IPS DF 6.9 (cell line): Measurements from ENCODE around the gene NAV3.

ENCODE experiments used
- DNase-seq: peaks from one replicate; pipeline ENCODE4 v3.0.0-alpha.2; 2013; ENCODE audit warnings: low read depth, low spot score
- H3K27ac ChIP-seq: one replicate; pipeline ENCODE4 v1.5.1; 2013; ENCODE audit warnings: low read length, control low read depth
- H3K27me3 ChIP-seq: 2 replicates; pipeline ENCODE4 v1.6.1; 2013; ENCODE audit warnings: mild to moderate bottlenecking, low read length; ENCODE audit not compliant: control insufficient read depth, insufficient read depth
- H3K36me3 ChIP-seq: 2 replicates; pipeline ENCODE4 v1.6.1; 2013; ENCODE audit warnings: low read length; ENCODE audit not compliant: control insufficient read depth, insufficient read depth
- H3K4me1 ChIP-seq: 2 replicates; pipeline ENCODE4 v1.6.1; 2013; ENCODE audit warnings: low read length; ENCODE audit not compliant: control insufficient read depth, insufficient read depth
- H3K4me3 ChIP-seq: 2 replicates; pipeline ENCODE4 v1.5.1; 2013; ENCODE audit warnings: mild to moderate bottlenecking, low read length
- H3K9me3 ChIP-seq: 2 replicates; pipeline ENCODE4 v1.6.1; 2013; ENCODE audit warnings: low read length, inconsistent platforms; ENCODE audit not compliant: control insufficient read depth, insufficient read depth
- WGBS: extraction: QIAGEN DNeasy Blood & Tissue Kit; methylation state at CpG from one replicate; pipeline ENCODE4 v1.1.7; 2013; ENCODE audit warnings: mixed read lengths, missing lambda C conversion rate; ENCODE audit not compliant: insufficient read length, insufficient coverage; 5-methylcytosine and 5-hydroxymethylcytosine counted together

Gene NAV3

DNA sequence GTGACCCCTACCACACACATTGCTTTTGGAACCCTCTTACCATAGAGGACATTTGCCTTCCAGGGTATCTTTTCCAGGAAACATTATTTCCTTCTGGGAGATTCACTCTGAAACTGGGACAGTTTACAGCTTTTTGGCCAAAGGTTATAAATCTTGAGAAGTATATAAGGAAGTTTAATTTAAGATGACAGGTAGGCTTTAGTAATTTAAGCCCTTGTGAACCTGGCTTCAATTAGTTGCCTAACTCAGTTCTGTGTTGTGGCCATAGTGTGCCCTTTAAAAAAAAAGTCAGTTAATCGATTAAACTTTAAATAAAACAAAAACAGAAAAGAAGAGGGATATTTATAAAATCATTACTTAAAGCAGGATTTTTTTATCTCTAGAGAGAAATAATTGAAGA lies 142.9 kb downstream of the NAV3 start:
- no CpG with 5 or more reads among the region's 1 CpG for WGBS
- Histone ChIP-seq H3K9me3 (no peaks in the 10 kb centered on the region), H3K36me3 (no peaks in the 10 kb centered on the region), H3K4me1 (no peaks in the 10 kb centered on the region), H3K4me3 (no peak overlapping the region), H3K27me3 (no peaks in the 10 kb centered on the region), H3K27ac (no peak overlapping the region)
- DNase-seq = no peak

- Histone ChIP-seq H3K36me3 (no peaks in the 10 kb centered on the region), H3K4me1 (no peaks in the 10 kb centered on the region), H3K9me3 (no peaks in the 10 kb centered on the region), H3K27ac (no peak overlapping the region), H3K4me3 (no peak overlapping the region), H3K27me3 (no peaks in the 10 kb centered on the region)
- no CpG with 5 or more reads among the region's 2 CpGs for WGBS
- DNase-seq = no peak
Observed at GRCh38 chr12:77974645-77975044, 144.0 kb downstream of the NAV3 start.

DNA sequence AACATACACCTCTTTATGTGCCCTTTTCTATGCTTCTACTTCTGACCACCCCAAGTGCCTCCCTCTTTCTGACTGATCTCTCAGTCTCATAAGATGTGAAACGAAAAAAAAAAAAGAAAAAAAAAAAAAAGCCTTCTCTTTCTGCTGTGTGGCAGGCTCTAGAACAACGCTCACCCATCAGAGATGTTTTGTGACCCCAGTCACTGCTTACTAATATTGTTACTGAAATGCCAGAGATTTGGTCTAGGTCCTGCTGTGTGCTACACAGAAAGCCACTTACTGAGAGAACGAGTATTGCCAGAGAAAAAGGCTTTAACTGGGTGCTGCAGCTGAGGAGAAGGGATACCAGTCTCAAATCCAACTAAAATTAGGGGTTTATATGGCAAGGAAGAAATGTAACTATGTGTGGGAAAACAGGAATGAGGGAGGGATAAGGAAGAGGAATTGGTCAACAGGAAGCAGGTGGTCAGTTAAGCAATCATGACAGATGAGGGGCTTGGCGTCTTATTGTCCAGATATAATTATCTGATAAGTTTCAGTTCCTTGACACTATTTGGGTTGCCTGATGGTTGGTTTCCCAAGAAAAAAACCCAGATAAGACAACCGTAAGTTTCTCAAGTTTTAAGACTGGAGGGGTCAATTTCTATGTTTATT lies 149.0 kb downstream of the NAV3 start:
- no peak for DNase-seq
- no CpG with 5 or more reads among the region's 5 CpGs for WGBS
- Histone ChIP-seq H3K4me3 (no peak overlapping the region), H3K4me1 (no peaks in the 10 kb centered on the region), H3K27me3 (no peaks in the 10 kb centered on the region), H3K27ac (no peak overlapping the region), H3K36me3 (no peaks in the 10 kb centered on the region), H3K9me3 (no peaks in the 10 kb centered on the region)

DNA sequence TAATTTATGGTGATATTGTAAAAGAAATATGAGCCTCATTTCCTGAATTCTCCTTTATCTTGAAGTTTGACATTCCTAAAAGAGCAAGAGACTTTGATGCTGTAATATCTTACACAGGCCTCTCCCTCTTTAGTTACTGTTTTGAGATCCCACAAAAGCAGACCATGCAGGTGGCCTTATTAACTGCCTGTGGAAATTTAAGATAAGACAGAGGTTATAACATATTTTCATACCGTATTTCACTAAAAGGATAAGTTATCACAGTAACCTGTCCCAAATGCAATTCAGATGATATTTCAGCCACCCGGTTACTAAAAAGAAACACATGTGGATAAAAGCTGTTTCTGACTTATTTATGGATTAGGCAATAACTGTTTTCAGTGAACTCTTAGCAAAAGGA lies 150.1 kb downstream of the NAV3 start:
- no peaks in the 10 kb centered on the region for H3K4me1 ChIP-seq
- no peaks in the 10 kb centered on the region for H3K9me3 ChIP-seq
- H3K36me3 ChIP-seq = no peaks in the 10 kb centered on the region
- no peak overlapping the region for H3K4me3 ChIP-seq
- no CpG with 5 or more reads among the region's 2 CpGs for WGBS
- H3K27ac ChIP-seq = no peak overlapping the region
- DNase-seq = no peak
- H3K27me3 ChIP-seq = no peaks in the 10 kb centered on the region

DNA sequence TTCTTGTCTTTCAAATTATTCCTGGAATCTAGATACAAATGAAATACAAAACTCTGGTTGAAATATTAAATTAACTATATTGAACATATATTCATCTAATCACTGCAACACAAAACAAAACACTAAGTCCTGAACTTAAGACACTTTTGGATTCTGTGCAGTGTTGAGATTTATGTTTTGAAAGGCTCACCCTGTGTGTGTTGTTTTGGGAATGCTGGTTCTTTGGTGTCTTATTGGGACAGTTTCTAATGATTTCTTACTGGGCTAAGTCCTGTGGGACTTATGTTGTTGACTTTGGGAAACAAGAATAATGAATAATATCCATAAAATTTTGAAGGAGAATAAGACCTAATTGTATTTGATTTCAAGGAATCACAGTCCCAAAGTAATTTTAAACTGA lies 153.2 kb downstream of the NAV3 start:
- H3K27ac ChIP-seq = no peak overlapping the region
- H3K27me3 ChIP-seq = no peaks in the 10 kb centered on the region
- no peaks in the 10 kb centered on the region for H3K36me3 ChIP-seq
- H3K4me1 ChIP-seq = no peaks in the 10 kb centered on the region
- no peaks in the 10 kb centered on the region for H3K9me3 ChIP-seq
- H3K4me3 ChIP-seq = no peak overlapping the region
- no peak for DNase-seq

- H3K4me1 ChIP-seq = no peaks in the 10 kb centered on the region
- no peak overlapping the region for H3K27ac ChIP-seq
- no peaks in the 10 kb centered on the region for H3K9me3 ChIP-seq
- H3K36me3 ChIP-seq = no peaks in the 10 kb centered on the region
- no peaks in the 10 kb centered on the region for H3K27me3 ChIP-seq
- DNase-seq = no peak
- H3K4me3 ChIP-seq = no peak overlapping the region
- no CpG with 5 or more reads among the region's 1 CpG for WGBS
Observed at GRCh38 chr12:77992760-77993159, 162.1 kb downstream of the NAV3 start.

- H3K4me1 ChIP-seq = no peaks in the 10 kb centered on the region
- no peaks in the 10 kb centered on the region for H3K36me3 ChIP-seq
- H3K4me3 ChIP-seq = no peak overlapping the region
- DNase-seq = no peak
- no peaks in the 10 kb centered on the region for H3K27me3 ChIP-seq
- no peaks in the 10 kb centered on the region for H3K9me3 ChIP-seq
- WGBS = no CpG with 5 or more reads among the region's 4 CpGs
- H3K27ac ChIP-seq = no peak overlapping the region
Observed at GRCh38 chr12:77993658-77994057, 163.0 kb downstream of the NAV3 start.

DNA sequence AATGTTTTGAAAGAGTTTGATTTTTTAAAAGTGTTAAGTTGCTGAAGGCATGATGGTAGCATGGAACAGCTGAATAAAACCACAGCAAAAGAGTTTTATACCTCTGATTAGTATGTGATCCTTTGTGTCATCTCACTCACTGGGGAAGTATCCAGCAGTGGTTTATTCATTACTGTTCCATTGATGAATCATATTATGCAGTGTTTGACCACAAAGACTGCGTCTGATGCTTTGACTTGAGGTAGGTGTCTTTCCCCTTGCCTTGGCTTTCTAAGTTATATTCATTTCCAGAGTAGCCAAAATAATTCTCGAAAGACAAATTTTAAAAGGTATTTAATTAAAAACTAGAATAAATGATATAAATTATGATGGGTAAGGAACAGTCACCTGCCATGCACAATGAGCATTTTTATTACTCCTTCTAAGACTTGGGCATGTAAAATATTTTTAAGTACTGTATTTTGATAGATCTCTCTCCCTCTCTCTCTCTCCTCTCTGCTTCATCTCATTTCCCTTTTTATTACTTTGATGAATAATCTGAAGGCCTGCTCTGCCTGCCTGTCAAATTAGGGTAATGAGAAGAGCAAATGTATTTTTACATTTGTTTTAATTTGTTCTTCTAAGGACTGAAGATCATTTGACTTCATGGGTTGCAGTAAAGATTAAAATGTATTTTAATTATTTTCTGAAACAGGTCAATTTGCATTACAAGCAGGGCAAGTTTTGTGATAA lies 164.9 kb downstream of the NAV3 start:
- Histone ChIP-seq H3K27ac (no peak overlapping the region), H3K9me3 (no peaks in the 10 kb centered on the region), H3K4me3 (no peak overlapping the region), H3K36me3 (no peaks in the 10 kb centered on the region), H3K4me1 (no peaks in the 10 kb centered on the region), H3K27me3 (no peaks in the 10 kb centered on the region)
- WGBS = no CpG with 5 or more reads among the region's 2 CpGs
- no peak for DNase-seq

DNA sequence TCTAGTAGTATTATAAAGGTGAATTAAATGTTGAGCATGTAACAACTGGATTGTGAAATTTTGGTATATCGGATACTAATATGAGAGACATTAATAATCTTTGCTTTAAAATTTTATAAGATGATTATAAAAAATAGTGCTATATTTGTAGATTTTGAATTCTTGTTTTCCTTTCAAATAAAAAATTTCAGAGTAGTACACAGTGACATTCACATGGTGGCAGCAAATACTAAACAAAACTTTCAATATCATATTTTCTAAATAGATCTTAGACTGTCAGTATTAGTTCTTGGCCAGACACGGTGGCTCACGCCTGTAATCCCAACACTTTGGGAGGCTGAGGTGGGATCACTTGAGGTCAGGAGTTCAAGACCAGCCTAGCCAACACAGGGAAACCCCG lies 166.0 kb downstream of the NAV3 start:
- no peak overlapping the region for H3K27ac ChIP-seq
- H3K4me1 ChIP-seq = no peaks in the 10 kb centered on the region
- no peak for DNase-seq
- H3K9me3 ChIP-seq = no peaks in the 10 kb centered on the region
- no peaks in the 10 kb centered on the region for H3K36me3 ChIP-seq
- no peaks in the 10 kb centered on the region for H3K27me3 ChIP-seq
- H3K4me3 ChIP-seq = no peak overlapping the region
- WGBS = 100% methylated on average over 1 of the region's 4 CpGs

GRCh38 chr12:77998236-77998786 lies 167.6 kb downstream of the NAV3 start:
- no peaks in the 10 kb centered on the region for H3K36me3 ChIP-seq
- no peak for DNase-seq
- no peaks in the 10 kb centered on the region for H3K9me3 ChIP-seq
- no peak overlapping the region for H3K4me3 ChIP-seq
- H3K27ac ChIP-seq = no peak overlapping the region
- no peaks in the 10 kb centered on the region for H3K4me1 ChIP-seq
- WGBS = no CpG with 5 or more reads among the region's 2 CpGs
- H3K27me3 ChIP-seq = no peaks in the 10 kb centered on the region
